Small intestine (tissue), 7 donors: Measurements from ENCODE around the gene TMED7. TPM values are rescaled to one million over a fixed set of nuclear protein-coding genes. Genes with fewer than 3 reads are reported as not detected.
A peak's percentile ranks its signal among the peaks of the same experiment; 100 is the strongest.

Source experiments
- DNase-seq, 2 donors: peaks; one replicate each; pipeline versions ENCODE4 v3.0.0 to v3.0.0-alpha.2; 2013
- FAIRE-seq: peaks from 2 replicates; lab custom pipeline; 2012; peaks lifted over from hg19 to GRCh38; lab: Jason Lieb, UNC
- H3K27ac ChIP-seq, 3 donors: one replicate each; pipeline ENCODE4 v1.5.1; 2013; ENCODE audit warnings: low read length in 2 of 3, mild to moderate bottlenecking in 2 of 3, control low read depth in 1 of 3, inconsistent platforms in 1 of 3, low read depth in 1 of 3, moderate library complexity in 1 of 3
- H3K27me3 ChIP-seq, 3 donors: one replicate each; pipeline ENCODE4 v1.6.1; 2013; ENCODE audit warnings: low read length in 3 of 3, inconsistent platforms in 1 of 3; ENCODE audit not compliant: control insufficient read depth in 3 of 3, insufficient read depth in 3 of 3
- H3K36me3 ChIP-seq, 3 donors: one replicate each; pipeline ENCODE4 v1.6.1; 2013; ENCODE audit warnings: low read length in 3 of 3, inconsistent platforms in 1 of 3, low read depth in 1 of 3, mild to moderate bottlenecking in 1 of 3, moderate library complexity in 1 of 3; ENCODE audit not compliant: control insufficient read depth in 3 of 3, insufficient read depth in 2 of 3
- H3K4me1 ChIP-seq, 3 donors: one replicate each; pipeline ENCODE4 v1.6.1; 2013; ENCODE audit warnings: low read length in 2 of 3, inconsistent platforms in 1 of 3, low read depth in 1 of 3, mild to moderate bottlenecking in 1 of 3, moderate library complexity in 1 of 3; ENCODE audit not compliant: control insufficient read depth in 3 of 3, insufficient read depth in 2 of 3
- H3K4me3 ChIP-seq, 3 donors: one replicate each; pipeline ENCODE4 v1.5.1; 2013; ENCODE audit warnings: low read length in 3 of 3, control low read depth in 1 of 3, inconsistent platforms in 1 of 3, low read depth in 1 of 3, mild to moderate bottlenecking in 1 of 3, moderate library complexity in 1 of 3
- H3K9me3 ChIP-seq, 2 donors: one replicate each; pipeline ENCODE4 v1.6.1; 2013; ENCODE audit warnings: low read depth in 1 of 2, low read length in 1 of 2; ENCODE audit not compliant: control insufficient read depth in 2 of 2, insufficient read depth in 1 of 2
- WGBS, 3 donors: extraction: QIAGEN DNeasy Blood & Tissue Kit; methylation state at CpG; one replicate each; pipeline ENCODE4 v1.1.7; 2013; 5-methylcytosine and 5-hydroxymethylcytosine counted together
- polyA plus RNA-seq, 4 donors: library from polyadenylated mRNA; stranded (reverse) in 3 of 4; unstranded in 1 of 4; fragments of 200-250 nt in 3 of 4; fragments of 120-200 nt in 1 of 4; gene quantifications; one replicate each; pipeline versions ENCODE4 v1.2.1 to v1.2.3, GENCODE V29; 2013
- donor health status: healthy with polysubstance abuse.
- donor health status: control.
- donor health status: control.
- donor health status: Bipolar disorder and iron deficiency.
- donor health status: healthy.

Gene TMED7
- polyA plus RNA-seq, 4 donors = 12.7 to 128 (median 25.7) TPM

- 70 to 77% (median 75%) methylated on average over 4 of the region's 4 CpGs for WGBS, 3 donors
Measured at GRCh38 chr5:115588640-115589039, 37.2 kb downstream of the TMED7 start.

GRCh38 chr5:115586525-115587146 is 39.2 kb downstream of the TMED7 start:
- no peak for FAIRE-seq
- no peaks in the 10 kb centered on the region for H3K27me3 ChIP-seq
- WGBS, 3 donors = 30 to 47% (median 38%) methylated on average over 6 of the region's 6 CpGs

More at GRCh38 chr5:115588640-115589039, 37.2 kb downstream of the TMED7 start:
- Histone ChIP-seq H3K4me1 (no peaks in the 10 kb centered on the region), H3K27me3 (no peaks in the 10 kb centered on the region), H3K36me3 (no peaks in the 10 kb centered on the region), H3K4me3 (no peak overlapping the region), H3K9me3 (no peaks in the 10 kb centered on the region), H3K27ac (no peak overlapping the region)
- FAIRE-seq (no peak), DNase-seq (no peak)

GRCh38 chr5:115585265-115585664 is 40.6 kb downstream of the TMED7 start:
- Histone ChIP-seq H3K27ac (no peak overlapping the region), H3K4me1 (no peaks in the 10 kb centered on the region), H3K27me3 (no peaks in the 10 kb centered on the region), H3K4me3 (no peak overlapping the region), H3K36me3 (no peaks in the 10 kb centered on the region), H3K9me3 (no peaks in the 10 kb centered on the region)
- 78 to 96% (median 91%) methylated on average over 1 of the region's 1 CpG for WGBS, 3 donors
- DNase-seq (no peak), FAIRE-seq (no peak)

More at GRCh38 chr5:115586525-115587146, 39.2 kb downstream of the TMED7 start:
- no peaks in the 10 kb centered on the region for H3K36me3 ChIP-seq
- DNase-seq = peak; percentile 21 to 39
- no peak overlapping the region for H3K27ac ChIP-seq
- H3K4me1 ChIP-seq = no peaks in the 10 kb centered on the region
- no peaks in the 10 kb centered on the region for H3K9me3 ChIP-seq
- H3K4me3 ChIP-seq = no peak overlapping the region

- 82 to 88% (median 86%) methylated on average over 1 of the region's 1 CpG for WGBS, 3 donors
- no peak for FAIRE-seq
- H3K9me3 ChIP-seq = no peaks in the 10 kb centered on the region
- no peaks in the 10 kb centered on the region for H3K4me1 ChIP-seq
- no peak for DNase-seq
- no peaks in the 10 kb centered on the region for H3K36me3 ChIP-seq
- H3K4me3 ChIP-seq = no peak overlapping the region
- no peaks in the 10 kb centered on the region for H3K27me3 ChIP-seq
- H3K27ac ChIP-seq = no peak overlapping the region
Measured at GRCh38 chr5:115584501-115584900, 41.3 kb downstream of the TMED7 start.

GRCh38 chr5:115583474-115583873 is 42.4 kb downstream of the TMED7 start:
- no peak for FAIRE-seq
- no peaks in the 10 kb centered on the region for H3K9me3 ChIP-seq

GRCh38 chr5:115580941-115581340 is 44.9 kb downstream of the TMED7 start:
- Histone ChIP-seq H3K9me3 (peaks cover 0 to 3% of the 10 kb centered on the region in 2 donors), H3K4me1 (no peaks in the 10 kb centered on the region), H3K4me3 (no peak overlapping the region), H3K27me3 (no peaks in the 10 kb centered on the region), H3K36me3 (no peaks in the 10 kb centered on the region), H3K27ac (no peak overlapping the region)
- FAIRE-seq (no peak), DNase-seq (no peak)
- 92 to 98% (median 96%) methylated on average over 2 of the region's 2 CpGs for WGBS, 3 donors

More at GRCh38 chr5:115583474-115583873, 42.4 kb downstream of the TMED7 start:
- Histone ChIP-seq H3K4me1 (no peaks in the 10 kb centered on the region), H3K27me3 (no peaks in the 10 kb centered on the region), H3K36me3 (no peaks in the 10 kb centered on the region), H3K4me3 (no peak overlapping the region), H3K27ac (no peak overlapping the region)
- WGBS, 3 donors = 69 to 79% (median 76%) methylated on average over 3 of the region's 3 CpGs
- no peak for DNase-seq

- Histone ChIP-seq H3K27me3 (no peaks in the 10 kb centered on the region), H3K9me3 (peaks cover 0 to 3% of the 10 kb centered on the region in 2 donors), H3K36me3 (no peaks in the 10 kb centered on the region), H3K4me1 (no peaks in the 10 kb centered on the region), H3K4me3 (no peak overlapping the region), H3K27ac (no peak overlapping the region)
- WGBS, 3 donors = 69 to 90% (median 81%) methylated on average over 6 of the region's 6 CpGs
- DNase-seq (no peak), FAIRE-seq (no peak)
Measured at GRCh38 chr5:115579747-115580173, 46.1 kb downstream of the TMED7 start.

GRCh38 chr5:115579216-115579615 is 46.6 kb downstream of the TMED7 start:
- H3K4me3 ChIP-seq = no peak overlapping the region
- no peaks in the 10 kb centered on the region for H3K27me3 ChIP-seq
- 81 to 89% (median 87%) methylated on average over 3 of the region's 3 CpGs for WGBS, 3 donors
- H3K9me3 ChIP-seq = peaks cover 0 to 3% of the 10 kb centered on the region in 2 donors
- H3K4me1 ChIP-seq = no peaks in the 10 kb centered on the region
- FAIRE-seq (no peak), DNase-seq (no peak)
- H3K27ac ChIP-seq = no peak overlapping the region
- H3K36me3 ChIP-seq = no peaks in the 10 kb centered on the region

- WGBS, 3 donors = 77 to 93% (median 82%) methylated on average over 3 of the region's 3 CpGs
- H3K4me3 ChIP-seq = no peak overlapping the region
- H3K27me3 ChIP-seq = no peaks in the 10 kb centered on the region
- H3K27ac ChIP-seq = no peak overlapping the region
- H3K36me3 ChIP-seq = no peaks in the 10 kb centered on the region
- H3K9me3 ChIP-seq = peaks cover 0 to 3% of the 10 kb centered on the region in 2 donors
- no peaks in the 10 kb centered on the region for H3K4me1 ChIP-seq
- no peak for FAIRE-seq
- no peak for DNase-seq
Measured at GRCh38 chr5:115578657-115579056, 47.2 kb downstream of the TMED7 start.
